ENCODE data around the gene CACNA1C. TPM values are rescaled to one million over a fixed set of nuclear protein-coding genes. Genes with fewer than 3 reads are reported as not detected.

Gene CACNA1C
- total and polyA plus RNA-seq, 2 of the 4 experiments (the other 2 are of a cell fraction) = 1.6 to 2.6 TPM

- peaks cover 0 to 7% of the 10 kb centered on the region in 2 experiments; a peak in 1 of 4 replicates for H3K79me1 ChIP-seq (ENCODE audit: low read depth in 1 of 2, low read length in 2 of 2)
- H2BK20ac ChIP-seq (ENCODE audit: low read depth, low read length) = no peak overlapping the region; the same call in 1 of the 2 replicates
- H2AK5ac ChIP-seq (ENCODE audit: low read depth, low read length) = peak overlapping the region; percentile 82; the same call in 1 of the 2 replicates
- in situ Hi-C loops (cut with MboI; ENCODE audit: low sequenced_read_pairs) = no loop called here
- peak overlapping the region; percentile 9 for H2BK5ac ChIP-seq (ENCODE audit: low read depth, low read length, poor library complexity, severe bottlenecking)
- H3K27ac ChIP-seq (ENCODE audit: insufficient read depth, low read length) = no peak overlapping the region
- peak overlapping the region; percentile 60 for H2AK9ac ChIP-seq (replicated peaks; ENCODE audit: low read depth, low read length, poor library complexity)
- H4K5ac ChIP-seq (ENCODE audit: low read depth, low read length) = no peak overlapping the region
- H2AFZ ChIP-seq (replicated peaks; ENCODE audit: low read length, poor library complexity) = no peak overlapping the region
- ChIA-PET POLR2A (ENCODE audit: unreplicated experiment) (interaction anchor here (0.6 kb wide), 1 partner anchor 42 kb away, joined by 3 read pairs; no protein-coding TSS in a partner anchor), CTCF (interaction anchor here (0.6 kb wide), 2 partner anchors 167 to 220 kb away, joined by 3 read pairs; no protein-coding TSS in a partner anchor)
- H3K4me2 ChIP-seq (ENCODE audit: low read depth, low read length) = no peak overlapping the region
- dilution Hi-C loops (cut with HindIII; ENCODE audit: low sequenced_read_pairs, unreplicated experiment) = no loop called here
- H3K36me3 ChIP-seq (ENCODE audit: control insufficient read depth, insufficient read depth, low read length) = no peaks in the 10 kb centered on the region
- H3K9me3 ChIP-seq (ENCODE audit: control insufficient read depth, insufficient read depth, low read length) = no peaks in the 10 kb centered on the region
- H3K14ac ChIP-seq (replicated peaks; ENCODE audit: low read depth, low read length) = peak overlapping the region; percentile 37
- H3K4me1 ChIP-seq (ENCODE audit: control insufficient read depth, insufficient read depth, low read length) = peaks cover 9% of the 10 kb centered on the region
- WGBS, 2 experiments (ENCODE audit: extremely low coverage in 2 of 2, insufficient read length in 1 of 2) = 97% methylated on average over 6 of the region's 12 CpGs; no CpG with 5 or more reads in 1 of the 2 experiments
- no TSS peak for BruUV-seq (replicated peaks)
- peak overlapping the region; percentile 38; the same call in 1 of the 2 replicates for H2BK120ac ChIP-seq (ENCODE audit: low read depth, low read length)
- H3K23ac ChIP-seq (ENCODE audit: low read depth, low read length) = no peak overlapping the region
- ATAC-seq (ENCODE audit: low read depth) = no peak
- peaks cover 10% of the 10 kb centered on the region for H3K9me1 ChIP-seq (ENCODE audit: insufficient read depth, low read length)
- H4K91ac ChIP-seq (ENCODE audit: insufficient read depth, low read depth, low read length) = no peak overlapping the region
- DNase-seq = no peak
- H3K9ac ChIP-seq (ENCODE audit: low read depth, low read length) = no peak overlapping the region
- TF ChIP-seq CEBPB (IDR thresholded peaks at IDR 0.05; ENCODE audit: low read depth, low read length) = no peak
- no peak for TF ChIP-seq MAZ (IDR thresholded peaks at IDR 0.05; ENCODE audit: borderline replicate concordance, low read depth, low read length)
- TF ChIP-seq NFE2L2 (IDR thresholded peaks at IDR 0.05; ENCODE audit: low read depth, low read length) = no peak
- H3K56ac ChIP-seq (ENCODE audit: extremely low read depth, insufficient read depth, low read length) = no peak overlapping the region
- H3K4me3 ChIP-seq (ENCODE audit: insufficient read depth, low read depth, low read length) = no peak overlapping the region
- peak overlapping the region in 1 of 2 experiments; percentile 39; a peak in 1 of 4 replicates for H4K8ac ChIP-seq (ENCODE audit: low read depth in 2 of 2, low read length in 2 of 2)
- H2BK15ac ChIP-seq (ENCODE audit: low read depth, low read length) = peak overlapping the region; percentile 48; the same call in 1 of the 3 replicates
- H4K20me1 ChIP-seq (ENCODE audit: insufficient read depth, low read length) = no peaks in the 10 kb centered on the region
- intact Hi-C loops (cut with micrococcal nuclease) = loop anchor here (2.0 kb wide), 1 partner anchor 217 kb away; no protein-coding TSS in a partner anchor
- peak overlapping the region; percentile 5; the same call in 1 of the 2 replicates for H3K18ac ChIP-seq (ENCODE audit: low read depth, low read length)
- no peaks in the 10 kb centered on the region for H3K27me3 ChIP-seq (ENCODE audit: control insufficient read depth, insufficient read depth, low read length)
- peak overlapping the region; percentile 24 for H3K4ac ChIP-seq (ENCODE audit: low read depth, low read length)
These were observed 221.0 kb downstream of the CACNA1C start for GRCh38 chr12:2273751-2274150.

All from IMR-90 (cell line).